ENCODE data around the gene DAP.

The DAP gene

DNA sequence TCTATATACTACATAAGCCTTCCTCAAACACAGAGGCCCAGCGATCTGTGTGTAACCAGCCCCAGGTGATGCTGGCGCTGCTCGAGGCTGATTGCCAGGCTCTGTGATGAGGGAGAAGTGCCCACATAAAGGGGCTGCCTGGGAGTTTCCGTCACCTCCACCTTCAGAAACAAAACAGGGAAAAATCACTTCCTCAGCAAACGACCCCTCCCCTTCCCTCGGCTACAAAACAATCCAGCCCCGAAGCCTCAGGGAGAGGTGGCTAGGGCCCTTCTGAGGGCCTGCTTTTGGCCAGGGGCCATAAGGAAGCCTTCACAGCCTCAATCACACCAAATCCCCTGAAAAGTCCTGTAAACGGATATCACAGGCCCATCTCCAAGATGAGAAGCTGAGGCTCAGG lies 51.1 kb downstream of the DAP start:
- no peak for DNase-seq (ENCODE audit: low read depth)

GRCh38 chr5:10709409-10709808 lies 51.6 kb downstream of the DAP start:
- no peak for DNase-seq (ENCODE audit: low read depth)

DNA sequence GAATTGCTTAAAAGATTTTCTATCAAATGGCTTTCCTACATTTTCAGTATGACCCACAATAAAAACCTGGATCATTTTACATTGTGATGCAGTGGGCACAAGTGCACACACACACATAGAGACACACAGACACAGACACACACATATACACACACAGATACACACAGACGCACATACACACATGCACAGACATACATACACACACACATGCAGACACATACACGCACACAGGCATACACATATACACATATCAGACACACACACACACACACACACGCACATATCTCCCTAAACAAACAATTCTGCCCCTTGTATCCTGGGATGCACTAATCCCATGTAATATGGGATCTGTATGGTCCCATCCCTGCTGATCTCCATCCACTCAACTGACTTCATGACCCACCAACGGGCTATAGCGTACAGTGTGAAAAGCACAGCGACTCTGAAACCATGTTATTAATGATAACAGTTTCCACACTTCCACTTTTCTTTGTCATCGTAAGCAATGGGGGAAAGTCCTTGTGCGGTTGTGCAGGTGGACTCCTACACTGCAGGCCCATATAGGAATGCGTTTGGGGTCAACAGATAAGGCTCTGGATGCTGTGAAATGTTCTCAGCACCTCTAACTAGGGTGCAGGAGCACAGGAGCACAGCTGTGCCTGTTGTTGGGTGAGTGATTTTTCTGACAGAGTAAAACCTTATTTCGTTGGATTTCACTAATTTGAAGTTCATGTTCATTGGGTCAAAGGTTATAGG lies 52.7 kb downstream of the DAP start:
- no peak for DNase-seq (ENCODE audit: low read depth)

- DNase-seq (ENCODE audit: low read depth): no peak
Observed at GRCh38 chr5:10707198-10708142, 53.6 kb downstream of the DAP start.

DNA sequence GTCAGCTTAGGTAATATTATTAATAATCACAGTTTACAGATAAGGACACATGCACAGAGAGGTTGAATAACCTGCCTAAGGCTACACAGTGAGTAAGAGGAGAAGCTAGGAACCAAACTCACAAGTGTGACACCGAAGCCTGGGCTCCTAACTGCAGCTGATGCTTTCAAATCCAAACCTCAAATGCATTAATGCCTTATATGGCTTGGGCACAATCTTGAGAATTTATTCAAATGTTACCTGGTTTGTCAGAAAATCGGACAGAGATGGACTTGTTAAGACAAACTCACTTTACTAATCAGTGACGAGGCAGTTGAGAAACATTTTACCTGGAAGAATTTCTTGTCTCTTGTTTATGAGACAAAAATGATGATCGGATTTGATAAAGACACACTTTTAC lies 54.7 kb downstream of the DAP start:
- no peak for DNase-seq (ENCODE audit: low read depth)

- DNase-seq (ENCODE audit: low read depth): no peak
Observed at GRCh38 chr5:10705747-10706146, 55.3 kb downstream of the DAP start.

- DNase-seq (ENCODE audit: low read depth): no peak
Observed at GRCh38 chr5:10704949-10705621, 55.9 kb downstream of the DAP start.

DNA sequence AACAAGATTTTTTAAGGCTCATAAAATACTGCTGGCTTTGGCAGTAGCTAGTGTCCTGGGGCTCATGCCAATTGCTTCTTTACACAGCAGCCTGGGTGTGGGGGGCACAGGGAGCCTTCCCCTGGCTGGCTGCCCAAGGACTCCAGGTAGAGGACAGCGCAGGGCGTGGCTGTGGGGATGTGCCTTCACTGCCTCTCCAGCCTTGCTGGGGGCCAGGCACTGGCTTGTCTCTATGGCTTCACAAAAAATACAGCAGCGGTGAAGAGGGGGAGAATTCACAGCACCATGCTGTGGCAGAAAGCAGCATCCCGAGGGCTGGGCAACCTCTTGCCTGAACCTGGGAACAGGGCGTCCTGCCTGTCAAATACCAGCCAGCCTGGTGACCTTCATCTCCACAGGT lies 57.4 kb downstream of the DAP start:
- no peak for DNase-seq (ENCODE audit: low read depth)

DNA sequence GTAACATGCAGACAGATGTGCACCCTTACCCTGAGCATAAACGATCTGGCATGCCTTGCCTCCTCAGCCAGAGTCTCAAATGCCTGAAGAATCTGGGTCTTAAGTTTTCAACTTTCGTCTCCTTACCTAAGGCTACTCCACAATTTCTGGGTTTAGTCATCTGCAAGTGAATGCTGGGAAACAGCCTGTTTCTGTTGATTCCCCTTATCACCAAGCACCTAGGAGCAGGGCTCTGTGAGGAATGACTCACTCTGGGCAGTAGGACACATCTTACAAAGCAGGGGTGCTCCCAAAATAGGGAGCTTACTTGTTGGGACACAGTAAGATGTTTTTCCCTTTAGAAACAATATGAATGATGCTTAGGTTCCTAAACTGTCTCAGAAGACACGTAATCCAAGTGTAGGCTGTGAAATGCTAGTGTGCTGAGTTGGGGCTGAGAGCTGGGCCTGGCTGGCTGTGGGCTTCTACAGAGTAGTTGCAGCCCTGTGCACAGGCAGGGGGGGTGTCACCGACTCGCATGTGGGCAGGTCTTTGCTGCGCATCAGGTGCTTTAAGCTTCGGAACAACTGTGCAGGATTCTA lies 58.0 kb downstream of the DAP start:
- no peak for DNase-seq (ENCODE audit: low read depth)

- DNase-seq (ENCODE audit: low read depth): no peak
Observed at GRCh38 chr5:10702040-10702629, 58.9 kb downstream of the DAP start.

- DNase-seq (ENCODE audit: low read depth): no peak
Observed at GRCh38 chr5:10701567-10702039, 59.4 kb downstream of the DAP start.

- DNase-seq (ENCODE audit: low read depth): no peak
Observed at GRCh38 chr5:10700516-10700915, 60.5 kb downstream of the DAP start.

GRCh38 chr5:10699987-10700386 lies 61.0 kb downstream of the DAP start:
- no peak for DNase-seq (ENCODE audit: low read depth)

- no peak for DNase-seq (ENCODE audit: low read depth)
Observed at GRCh38 chr5:10699281-10699874, 61.7 kb downstream of the DAP start.

DNA sequence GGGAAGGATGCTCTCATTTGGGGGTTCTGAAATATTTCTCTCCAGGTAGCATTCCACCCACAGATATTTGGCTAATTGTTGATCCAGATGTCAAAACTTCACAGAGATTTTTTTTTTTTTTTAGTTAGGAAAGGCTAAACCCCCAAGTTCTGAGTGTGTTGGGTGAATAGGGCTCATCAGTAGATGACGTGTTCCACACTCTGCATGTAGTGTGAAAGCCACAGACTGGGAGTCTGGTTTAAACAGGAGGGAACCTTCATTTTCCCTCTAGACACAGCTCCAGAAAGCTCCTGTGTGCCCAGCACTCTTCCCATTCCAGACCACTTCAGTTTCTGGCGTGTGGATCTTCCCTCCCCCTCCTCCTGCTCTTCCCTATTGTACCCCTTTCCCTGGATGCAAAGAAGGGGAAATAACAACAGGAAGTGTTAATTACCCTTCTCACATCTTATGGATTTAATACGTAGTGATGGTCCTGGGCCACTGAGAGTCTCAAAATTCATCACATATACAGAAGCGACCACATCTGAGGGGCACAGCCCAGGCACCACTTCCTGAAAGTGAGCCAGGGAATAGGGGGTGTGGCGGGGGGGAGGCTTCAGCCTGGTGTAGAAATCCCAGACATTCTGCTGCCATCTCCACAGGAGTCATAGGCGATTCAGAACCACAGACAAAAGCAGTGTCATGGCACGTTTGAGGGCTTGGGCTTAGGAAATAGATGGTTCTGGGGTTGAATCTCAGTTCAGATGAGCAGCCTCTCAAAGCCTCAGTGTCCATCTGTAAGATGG lies 65.1 kb downstream of the DAP start:
- no peak for DNase-seq (ENCODE audit: low read depth)

GRCh38 chr5:10695055-10695649 lies 65.9 kb downstream of the DAP start:
- no peak for DNase-seq (ENCODE audit: low read depth)

- DNase-seq (ENCODE audit: low read depth): no peak
Observed at GRCh38 chr5:10691826-10692785, 68.9 kb downstream of the DAP start.

DNA sequence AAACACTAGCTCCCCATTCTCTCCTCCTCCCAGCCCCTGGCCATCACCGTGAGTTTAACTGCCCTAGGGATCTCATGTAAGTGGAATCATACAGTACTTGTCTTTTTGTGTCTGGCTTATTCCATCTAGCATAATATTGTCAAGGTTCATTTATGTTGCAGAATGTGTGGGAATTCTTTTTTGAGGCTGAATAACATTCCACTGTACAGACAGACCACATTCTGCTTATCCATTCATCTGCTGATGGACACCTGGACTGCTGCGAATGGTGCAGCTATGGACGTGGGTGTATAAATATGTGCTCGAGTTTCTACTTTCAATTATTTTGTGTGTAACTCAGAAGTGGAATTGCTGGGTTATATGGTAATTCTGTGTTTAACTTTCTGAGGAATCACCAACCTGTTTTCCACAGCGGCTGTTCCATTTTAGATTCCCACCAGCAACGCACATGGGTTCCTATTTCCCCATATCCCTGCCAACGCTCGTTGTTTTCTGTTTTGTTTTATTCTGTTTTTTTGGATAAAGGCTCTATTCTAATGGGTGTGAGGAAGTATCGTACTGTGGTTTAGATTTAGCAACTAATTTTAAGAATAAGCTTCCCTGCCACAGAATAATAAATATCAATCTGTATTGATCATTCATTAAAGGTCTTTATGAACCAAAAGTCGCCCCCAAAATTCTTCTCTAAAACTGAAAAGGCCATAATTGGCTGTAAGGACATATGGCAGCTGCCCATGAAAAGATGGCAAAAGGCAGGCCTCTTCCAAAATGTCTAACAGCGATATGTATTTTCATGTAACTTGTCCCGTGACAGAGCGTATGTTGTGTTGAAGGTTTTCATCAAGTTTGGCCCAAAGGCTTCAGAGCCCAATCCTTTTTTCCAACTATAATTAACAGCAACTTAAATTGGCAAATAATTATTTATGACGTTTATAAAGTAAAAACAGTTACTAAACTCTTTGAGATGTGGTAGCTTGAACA lies 70.3 kb downstream of the DAP start:
- DNase-seq (ENCODE audit: low read depth): no peak
